OCI-LY3 (cell line): Measurements from ENCODE around the gene DAAM2.

ENCODE experiments used
- H2AFZ ChIP-seq: fragments of 200-600, 300-600 bp; shearing (Covaris generic); 2 replicates; pipeline ENCODE4 v1.6.0; 2014; ENCODE audit warnings: antibody characterized with exemption, low read depth, low read length
- H3K27ac ChIP-seq: fragments of 200-600, 300-600 bp; sonication (generic); 2 replicates; pipeline ENCODE4 v1.5.1; 2014; ENCODE audit warnings: mild to moderate bottlenecking, low read length, moderate library complexity, mixed read lengths
- H3K27me3 ChIP-seq: fragments of 200-600, 300-600 bp; sonication (generic); 2 replicates; pipeline ENCODE4 v1.6.1; 2014; ENCODE audit warnings: low read depth, low read length, mixed read lengths
- H3K36me3 ChIP-seq: fragments of 200-600, 300-600 bp; sonication (generic); replicated peaks from 2 replicates; pipeline ENCODE3; 2014; ENCODE audit warnings: low read depth, low read length, mixed read lengths
- H3K4me1 ChIP-seq: fragments of 300-600, 200-600 bp; sonication (generic); 2 replicates; pipeline ENCODE4 v1.6.1; 2014; ENCODE audit warnings: low read length, mixed read lengths
- H3K4me2 ChIP-seq: fragments of 200-600, 300-600 bp; sonication (generic); 2 replicates; pipeline ENCODE4 v1.6.1; 2014; ENCODE audit warnings: low read length, mixed read lengths
- H3K4me3 ChIP-seq: fragments of 300-600, 200-600 bp; sonication (generic); 2 replicates; pipeline ENCODE4 v1.5.1; 2014; ENCODE audit warnings: antibody characterized with exemption, mild to moderate bottlenecking, low read length, moderate library complexity
- H3K79me2 ChIP-seq: fragments of 300-600, 200-600 bp; shearing (Covaris generic); 2 replicates; pipeline ENCODE4 v1.6.1; 2014; ENCODE audit warnings: mild to moderate bottlenecking, low read length, mixed read lengths
- H3K9ac ChIP-seq: fragments of 300-600, 200-600 bp; shearing (Covaris generic); 2 replicates; pipeline ENCODE4 v1.6.0; 2014; ENCODE audit warnings: mild to moderate bottlenecking, low read length, moderate library complexity
- H3K9me3 ChIP-seq: fragments of 200-600, 300-600 bp; shearing (Covaris generic); 2 replicates; pipeline ENCODE4 v1.6.1; 2014; ENCODE audit warnings: low read length, mixed read lengths; ENCODE audit not compliant: insufficient read depth
- H4K20me1 ChIP-seq: fragments of 200-600, 300-600 bp; sonication (generic); 2 replicates; pipeline ENCODE4 v1.6.1; 2016; ENCODE audit warnings: low read length, mixed read lengths; ENCODE audit not compliant: insufficient read depth
- EZH2phosphoT487 ChIP-seq: fragments of 200-600 bp; shearing (Covaris generic); IDR thresholded peaks from 2 replicates; pipeline ENCODE4 v1.6.1; 2018; ENCODE audit warnings: antibody characterized with exemption, mixed run types, low read depth
- TF ChIP-seq, protein P1 (sequence below): fragments of 200-600, 300-600 bp; sonication (generic); IDR thresholded peaks from 2 replicates; pipeline ENCODE4 v1.5.1; 2014; ENCODE audit warnings: antibody characterized with exemption, low read length, low read depth

Gene DAAM2

DNA sequence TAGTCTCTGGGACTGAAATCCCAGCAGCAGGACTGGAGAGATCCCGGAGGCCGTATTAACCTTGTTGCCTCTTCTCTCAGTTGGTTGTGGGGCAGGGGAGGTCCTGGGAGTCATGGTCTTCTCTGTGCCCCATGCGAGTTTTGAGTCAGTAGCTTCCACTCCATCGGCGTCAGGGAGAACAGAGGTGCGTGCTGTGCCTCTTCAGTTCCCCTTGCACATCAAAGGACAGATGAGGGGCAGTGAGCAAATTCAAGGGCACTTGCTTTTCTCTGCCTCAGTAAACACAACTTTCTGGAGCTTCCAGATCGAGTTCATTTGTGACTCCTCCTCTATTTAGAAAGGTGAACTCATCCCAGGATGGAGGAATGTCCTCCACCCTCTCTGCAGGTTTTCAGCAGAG lies 93.5 kb downstream of the DAAM2 start:
- no peak overlapping the region for H3K27ac ChIP-seq

DNA sequence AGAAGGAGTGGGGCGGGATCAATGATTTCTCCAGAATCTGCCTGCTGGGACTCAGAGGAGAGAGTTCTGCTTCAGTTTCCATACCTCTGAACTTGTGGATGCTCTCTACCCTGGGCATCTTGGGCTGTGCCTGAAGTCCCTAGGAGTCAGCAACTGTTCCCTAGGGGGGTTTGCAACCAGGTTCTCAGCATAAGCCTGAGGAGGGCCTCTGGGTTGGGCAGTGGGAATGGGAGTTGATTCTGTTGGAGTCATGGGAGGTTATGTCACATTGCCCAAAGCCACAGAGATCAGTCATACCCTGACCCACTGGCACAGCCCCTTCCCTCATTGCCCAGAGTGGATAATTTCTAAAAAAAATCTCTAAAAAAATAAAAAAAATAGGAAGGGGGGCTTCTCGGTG lies 94.7 kb downstream of the DAAM2 start:
- TF ChIP-seq, protein P1, sequence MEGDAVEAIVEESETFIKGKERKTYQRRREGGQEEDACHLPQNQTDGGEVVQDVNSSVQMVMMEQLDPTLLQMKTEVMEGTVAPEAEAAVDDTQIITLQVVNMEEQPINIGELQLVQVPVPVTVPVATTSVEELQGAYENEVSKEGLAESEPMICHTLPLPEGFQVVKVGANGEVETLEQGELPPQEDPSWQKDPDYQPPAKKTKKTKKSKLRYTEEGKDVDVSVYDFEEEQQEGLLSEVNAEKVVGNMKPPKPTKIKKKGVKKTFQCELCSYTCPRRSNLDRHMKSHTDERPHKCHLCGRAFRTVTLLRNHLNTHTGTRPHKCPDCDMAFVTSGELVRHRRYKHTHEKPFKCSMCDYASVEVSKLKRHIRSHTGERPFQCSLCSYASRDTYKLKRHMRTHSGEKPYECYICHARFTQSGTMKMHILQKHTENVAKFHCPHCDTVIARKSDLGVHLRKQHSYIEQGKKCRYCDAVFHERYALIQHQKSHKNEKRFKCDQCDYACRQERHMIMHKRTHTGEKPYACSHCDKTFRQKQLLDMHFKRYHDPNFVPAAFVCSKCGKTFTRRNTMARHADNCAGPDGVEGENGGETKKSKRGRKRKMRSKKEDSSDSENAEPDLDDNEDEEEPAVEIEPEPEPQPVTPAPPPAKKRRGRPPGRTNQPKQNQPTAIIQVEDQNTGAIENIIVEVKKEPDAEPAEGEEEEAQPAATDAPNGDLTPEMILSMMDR: no peak
- TF ChIP-seq EZH2phosphoT487: no peak
- Histone ChIP-seq H2AFZ (no peak overlapping the region), H3K36me3 (no peaks in the 10 kb centered on the region), H3K4me2 (no peak overlapping the region), H4K20me1 (no peaks in the 10 kb centered on the region), H3K9ac (no peak overlapping the region), H3K79me2 (no peaks in the 10 kb centered on the region), H3K4me1 (no peaks in the 10 kb centered on the region), H3K27ac (no peak overlapping the region), H3K9me3 (no peaks in the 10 kb centered on the region), H3K27me3 (peaks cover 44% of the 10 kb centered on the region), H3K4me3 (no peak overlapping the region)

More for the DNA sequence above, 93.5 kb downstream of the DAAM2 start:
- Histone ChIP-seq H3K9ac (no peak overlapping the region), H3K79me2 (no peaks in the 10 kb centered on the region), H2AFZ (no peak overlapping the region), H4K20me1 (no peaks in the 10 kb centered on the region), H3K4me1 (no peaks in the 10 kb centered on the region), H3K9me3 (no peaks in the 10 kb centered on the region), H3K4me2 (no peak overlapping the region), H3K4me3 (no peak overlapping the region), H3K36me3 (no peaks in the 10 kb centered on the region), H3K27me3 (peaks cover 36% of the 10 kb centered on the region)
- TF ChIP-seq, protein P1: no peak
- no peak for TF ChIP-seq EZH2phosphoT487

DNA sequence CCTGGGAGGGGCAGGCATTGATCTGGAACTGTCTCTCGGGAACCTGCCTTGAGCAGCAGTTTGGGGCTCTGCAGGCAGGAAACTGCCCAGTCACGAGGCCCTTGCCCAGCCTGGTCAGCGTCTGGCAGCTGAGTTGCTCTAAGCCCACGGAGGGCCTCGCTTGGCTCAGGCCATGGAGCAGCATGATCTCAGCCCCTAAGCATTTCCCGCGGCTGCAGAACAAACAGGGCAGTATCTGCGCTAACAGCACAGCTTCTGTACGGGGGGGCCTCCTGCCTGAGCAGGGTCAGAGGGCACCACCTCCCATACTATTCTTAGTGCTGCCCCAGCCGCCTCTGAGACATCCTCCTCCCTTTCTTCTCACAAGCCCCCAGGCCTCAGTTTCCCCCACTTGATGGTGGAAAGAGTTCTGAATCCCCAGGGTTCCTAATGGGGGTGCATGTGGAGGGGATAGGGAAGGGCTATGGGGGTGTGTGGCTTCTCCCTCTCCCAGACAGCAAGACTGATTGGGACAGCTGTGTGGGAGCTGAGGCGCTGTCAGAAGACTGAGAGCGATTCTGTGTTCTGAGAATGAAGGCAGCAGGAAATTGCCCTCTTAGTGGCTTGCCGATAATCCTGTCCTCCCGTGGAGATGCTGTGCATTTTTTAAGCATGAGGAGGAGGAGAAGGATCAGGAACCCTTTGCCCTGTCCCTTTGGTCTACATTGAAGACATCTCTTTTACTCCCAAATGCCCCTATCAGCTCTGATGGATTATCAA lies 95.7 kb downstream of the DAAM2 start:
- TF ChIP-seq EZH2phosphoT487: no peak
- TF ChIP-seq, protein P1: no peak
- Histone ChIP-seq H4K20me1 (no peaks in the 10 kb centered on the region), H3K27me3 (peaks cover 50% of the 10 kb centered on the region), H3K4me2 (no peak overlapping the region), H3K27ac (no peak overlapping the region), H2AFZ (no peak overlapping the region), H3K9me3 (no peaks in the 10 kb centered on the region), H3K4me3 (no peak overlapping the region), H3K9ac (no peak overlapping the region), H3K79me2 (no peaks in the 10 kb centered on the region), H3K4me1 (no peaks in the 10 kb centered on the region), H3K36me3 (no peaks in the 10 kb centered on the region)

DNA sequence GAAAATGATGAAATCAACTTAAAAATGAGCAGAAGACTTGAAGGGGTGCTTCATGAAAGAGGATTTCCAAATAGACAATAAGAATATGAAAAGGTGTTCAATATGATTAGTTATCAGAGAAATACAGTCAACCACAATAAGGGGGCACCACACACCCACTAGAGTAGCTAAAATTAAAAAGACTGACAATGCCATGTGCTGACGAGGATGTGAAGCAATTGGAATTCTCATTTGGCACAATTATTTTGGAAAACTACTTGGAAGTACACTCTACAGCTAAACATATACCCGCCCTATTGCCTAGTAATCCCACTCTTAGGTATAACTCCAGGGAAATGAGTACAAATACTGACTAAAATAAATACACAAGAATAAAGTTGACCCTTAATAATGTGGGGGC lies 97.1 kb downstream of the DAAM2 start:
- no peak for TF ChIP-seq EZH2phosphoT487
- TF ChIP-seq, protein P1: peak; percentile 39
- H3K27me3 ChIP-seq: peaks cover 55% of the 10 kb centered on the region
- H3K79me2 ChIP-seq: no peaks in the 10 kb centered on the region
- no peak overlapping the region for H2AFZ ChIP-seq
- H3K4me1 ChIP-seq: no peaks in the 10 kb centered on the region
- H3K4me2 ChIP-seq: no peak overlapping the region
- no peak overlapping the region for H3K9ac ChIP-seq
- H3K9me3 ChIP-seq: no peaks in the 10 kb centered on the region
- H3K4me3 ChIP-seq: no peak overlapping the region
- H4K20me1 ChIP-seq: no peaks in the 10 kb centered on the region
- no peaks in the 10 kb centered on the region for H3K36me3 ChIP-seq
- no peak overlapping the region for H3K27ac ChIP-seq
